ENCODE measurements around the gene VMP1. TPM values are rescaled to one million over a fixed set of nuclear protein-coding genes. Genes with fewer than 3 reads are reported as not detected.

Gene VMP1
- total and polyA plus RNA-seq, 2 of the 13 experiments (the other 11 are each of a cell fraction or from before 2014, with no cell fraction given): 186 to 271 TPM

- TF ChIP-seq E2F2 (CRISPR knock-in tag; IDR thresholded peaks at IDR 0.05; ENCODE audit: borderline replicate concordance) (no peak), HNF4G (IDR thresholded peaks at IDR 0.05; ENCODE audit: borderline replicate concordance, low read depth, low read length) (no peak), HNF4G (CRISPR knock-in tag; IDR thresholded peaks at IDR 0.05; ENCODE audit: borderline replicate concordance, low read depth) (peak; percentile 25; the same call in 1 of the 2 replicates), SMAD1 (CRISPR knock-in tag; IDR thresholded peaks at IDR 0.05; ENCODE audit: borderline replicate concordance, low read depth) (no peak; the same call in 1 of the 2 replicates), ADNP (CRISPR knock-in tag; IDR thresholded peaks at IDR 0.05) (no peak), ETV6 (CRISPR knock-in tag; conservative IDR thresholded peaks at IDR 0.05) (no peak), ZNF33A (CRISPR knock-in tag; IDR thresholded peaks at IDR 0.05; ENCODE audit: borderline replicate concordance) (no peak), SP2 (CRISPR knock-in tag; IDR thresholded peaks at IDR 0.05) (no peak), ZNF224 (CRISPR knock-in tag; IDR thresholded peaks at IDR 0.05) (peak; percentile 87; the same call in 1 of the 2 replicates), SATB2 (CRISPR knock-in tag; IDR thresholded peaks at IDR 0.05) (0 out of 2 replicates have a peak, but pooled peaks have one; percentile 17), MNT (IDR thresholded peaks at IDR 0.05) (peak; percentile 86), ZNF556 (CRISPR knock-in tag; IDR thresholded peaks at IDR 0.05; ENCODE audit: borderline replicate concordance) (peak; percentile 93), ZNF205 (CRISPR knock-in tag; IDR thresholded peaks at IDR 0.05) (peak; percentile 85), MTA3 (CRISPR knock-in tag; IDR thresholded peaks at IDR 0.05) (no peak), LCORL (IDR thresholded peaks at IDR 0.05) (no peak), LCORL (CRISPR knock-in tag; IDR thresholded peaks at IDR 0.05) (peak; percentile 47; the same call in 1 of the 2 replicates), ZNF232 (CRISPR knock-in tag; IDR thresholded peaks at IDR 0.05; ENCODE audit: borderline replicate concordance) (peak; percentile 74; the same call in 1 of the 2 replicates), RXRB (CRISPR knock-in tag; IDR thresholded peaks at IDR 0.05; ENCODE audit: borderline replicate concordance) (peak; percentile 88)
- TF ChIP-seq, protein P1, sequence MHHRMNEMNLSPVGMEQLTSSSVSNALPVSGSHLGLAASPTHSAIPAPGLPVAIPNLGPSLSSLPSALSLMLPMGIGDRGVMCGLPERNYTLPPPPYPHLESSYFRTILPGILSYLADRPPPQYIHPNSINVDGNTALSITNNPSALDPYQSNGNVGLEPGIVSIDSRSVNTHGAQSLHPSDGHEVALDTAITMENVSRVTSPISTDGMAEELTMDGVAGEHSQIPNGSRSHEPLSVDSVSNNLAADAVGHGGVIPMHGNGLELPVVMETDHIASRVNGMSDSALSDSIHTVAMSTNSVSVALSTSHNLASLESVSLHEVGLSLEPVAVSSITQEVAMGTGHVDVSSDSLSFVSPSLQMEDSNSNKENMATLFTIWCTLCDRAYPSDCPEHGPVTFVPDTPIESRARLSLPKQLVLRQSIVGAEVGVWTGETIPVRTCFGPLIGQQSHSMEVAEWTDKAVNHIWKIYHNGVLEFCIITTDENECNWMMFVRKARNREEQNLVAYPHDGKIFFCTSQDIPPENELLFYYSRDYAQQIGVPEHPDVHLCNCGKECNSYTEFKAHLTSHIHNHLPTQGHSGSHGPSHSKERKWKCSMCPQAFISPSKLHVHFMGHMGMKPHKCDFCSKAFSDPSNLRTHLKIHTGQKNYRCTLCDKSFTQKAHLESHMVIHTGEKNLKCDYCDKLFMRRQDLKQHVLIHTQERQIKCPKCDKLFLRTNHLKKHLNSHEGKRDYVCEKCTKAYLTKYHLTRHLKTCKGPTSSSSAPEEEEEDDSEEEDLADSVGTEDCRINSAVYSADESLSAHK (CRISPR knock-in tag; IDR thresholded peaks at IDR 0.05; ENCODE audit: borderline replicate concordance): 0 out of 2 replicates have a peak, but pooled peaks have one; percentile 2
- TF ChIP-seq, protein P2, sequence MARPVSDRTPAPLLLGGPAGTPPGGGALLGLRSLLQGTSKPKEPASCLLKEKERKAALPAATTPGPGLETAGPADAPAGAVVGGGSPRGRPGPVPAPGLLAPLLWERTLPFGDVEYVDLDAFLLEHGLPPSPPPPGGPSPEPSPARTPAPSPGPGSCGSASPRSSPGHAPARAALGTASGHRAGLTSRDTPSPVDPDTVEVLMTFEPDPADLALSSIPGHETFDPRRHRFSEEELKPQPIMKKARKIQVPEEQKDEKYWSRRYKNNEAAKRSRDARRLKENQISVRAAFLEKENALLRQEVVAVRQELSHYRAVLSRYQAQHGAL (CRISPR knock-in tag; IDR thresholded peaks at IDR 0.05; ENCODE audit: not compliant biosample characterization): no peak
- TF ChIP-seq, protein P3, sequence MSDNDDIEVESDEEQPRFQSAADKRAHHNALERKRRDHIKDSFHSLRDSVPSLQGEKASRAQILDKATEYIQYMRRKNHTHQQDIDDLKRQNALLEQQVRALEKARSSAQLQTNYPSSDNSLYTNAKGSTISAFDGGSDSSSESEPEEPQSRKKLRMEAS (IDR thresholded peaks at IDR 0.05): peak; percentile 99
- TF ChIP-seq, protein P4, sequence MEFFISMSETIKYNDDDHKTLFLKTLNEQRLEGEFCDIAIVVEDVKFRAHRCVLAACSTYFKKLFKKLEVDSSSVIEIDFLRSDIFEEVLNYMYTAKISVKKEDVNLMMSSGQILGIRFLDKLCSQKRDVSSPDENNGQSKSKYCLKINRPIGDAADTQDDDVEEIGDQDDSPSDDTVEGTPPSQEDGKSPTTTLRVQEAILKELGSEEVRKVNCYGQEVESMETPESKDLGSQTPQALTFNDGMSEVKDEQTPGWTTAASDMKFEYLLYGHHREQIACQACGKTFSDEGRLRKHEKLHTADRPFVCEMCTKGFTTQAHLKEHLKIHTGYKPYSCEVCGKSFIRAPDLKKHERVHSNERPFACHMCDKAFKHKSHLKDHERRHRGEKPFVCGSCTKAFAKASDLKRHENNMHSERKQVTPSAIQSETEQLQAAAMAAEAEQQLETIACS (CRISPR knock-in tag; IDR thresholded peaks at IDR 0.05): no peak
Measured at GRCh38 chr17:59707149-59707970, at the start of gene VMP1, which contains the start of gene PTRH2 (continued).
